Cerebellar cortex (tissue), 1 donor: ENCODE data around the gene MCM8.
"Not testable (repeated sequence)": the region's sequence is repeated elsewhere in the genome, so short reads cannot be mapped to it uniquely, and the experiment has no call there.

ENCODE experiments used
- DNase-seq: peaks from one replicate; pipeline ENCODE4 v3.0.0-alpha.2; 2015; ENCODE audit warnings: low spot score

The MCM8 gene

GRCh38 chr20:6007094-6007528, 56.7 kb downstream of the MCM8 start:
- DNase-seq: peak; percentile 15

GRCh38 chr20:6007529-6008103, 57.2 kb downstream of the MCM8 start:
- no peak for DNase-seq

DNA sequence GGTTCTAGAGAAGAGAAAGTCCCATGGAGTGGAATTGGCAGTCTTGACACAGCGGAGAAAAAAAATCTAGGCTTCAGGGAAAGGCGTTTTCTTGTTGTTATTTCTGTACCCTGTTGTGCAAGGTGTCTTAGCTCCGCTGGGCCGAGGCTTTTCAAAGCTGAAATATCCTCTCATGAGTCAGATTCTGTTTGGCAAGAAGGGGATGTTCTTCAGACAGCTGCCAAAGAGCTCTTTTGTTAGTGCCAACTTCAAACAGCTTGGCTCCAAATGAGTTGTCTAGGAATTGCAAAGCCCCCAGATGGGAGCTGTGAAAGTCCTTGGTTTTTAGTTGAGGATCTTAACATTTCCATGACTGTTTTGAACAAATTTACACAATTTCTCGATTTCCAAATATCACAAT, 57.8 kb downstream of the MCM8 start:
- peak; percentile 30 for DNase-seq

DNA sequence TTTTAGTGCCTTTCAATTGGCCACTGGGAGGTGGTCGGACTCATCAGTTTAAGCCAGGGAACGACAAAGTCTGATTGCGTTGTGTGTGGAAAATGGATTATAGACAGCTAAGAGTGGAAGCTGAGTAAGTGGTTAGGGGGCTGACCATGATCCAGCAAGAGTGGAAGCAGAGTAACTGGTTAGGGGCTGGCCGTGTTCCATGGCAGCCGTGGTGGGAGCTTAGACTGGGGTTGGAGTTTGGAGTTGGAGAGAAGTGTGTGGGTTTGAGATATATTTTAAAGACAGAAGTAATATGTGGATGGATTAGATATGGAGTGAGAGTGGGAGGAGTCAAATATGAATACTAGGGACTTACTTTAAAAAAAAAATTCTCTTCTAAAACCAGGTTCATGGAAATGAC, 61.7 kb downstream of the MCM8 start:
- DNase-seq: no peak

DNA sequence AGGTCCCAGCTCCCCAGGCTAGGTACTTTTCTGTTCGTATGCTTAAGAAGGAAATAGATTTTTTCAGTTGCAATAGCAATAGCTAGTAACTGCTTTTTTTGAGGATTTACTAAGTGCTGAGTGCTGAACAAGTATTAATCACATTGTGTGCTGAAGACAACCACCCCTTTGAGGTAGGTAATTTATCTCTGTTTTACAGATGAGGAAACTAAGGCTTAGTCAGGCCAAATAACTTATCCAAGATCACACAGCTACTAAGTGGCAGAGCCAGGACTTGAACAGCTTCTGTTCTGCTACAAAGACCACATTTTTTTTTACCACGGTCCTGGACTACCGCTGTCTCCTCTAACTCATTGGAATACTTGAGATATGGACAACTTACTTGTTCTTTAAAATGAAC, 63.6 kb downstream of the MCM8 start:
- DNase-seq: no peak

- DNase-seq: no peak
Measured at GRCh38 chr20:6014957-6015356, 64.5 kb downstream of the MCM8 start.

DNA sequence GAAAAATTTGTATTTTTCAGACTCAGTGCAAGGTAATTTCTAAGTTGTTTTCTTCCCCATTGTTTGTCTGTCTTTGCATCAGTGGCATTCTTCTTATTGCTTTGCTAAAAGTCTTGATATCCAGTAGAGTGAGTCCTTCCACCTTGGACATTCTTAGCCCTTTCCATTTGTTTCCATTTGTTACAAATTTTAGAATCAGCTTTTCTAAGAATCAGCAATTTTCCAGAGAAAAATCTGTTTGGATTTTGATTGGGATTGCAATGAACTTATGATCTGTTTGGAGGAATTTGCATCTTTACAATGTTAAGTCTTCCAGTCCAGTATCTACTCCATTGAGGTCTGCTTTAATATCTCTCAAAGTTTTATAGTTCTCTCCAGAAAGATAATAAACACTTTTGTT, 67.0 kb downstream of the MCM8 start:
- no peak for DNase-seq

- no peak for DNase-seq
Measured at GRCh38 chr20:6017880-6018279, 67.4 kb downstream of the MCM8 start.

DNA sequence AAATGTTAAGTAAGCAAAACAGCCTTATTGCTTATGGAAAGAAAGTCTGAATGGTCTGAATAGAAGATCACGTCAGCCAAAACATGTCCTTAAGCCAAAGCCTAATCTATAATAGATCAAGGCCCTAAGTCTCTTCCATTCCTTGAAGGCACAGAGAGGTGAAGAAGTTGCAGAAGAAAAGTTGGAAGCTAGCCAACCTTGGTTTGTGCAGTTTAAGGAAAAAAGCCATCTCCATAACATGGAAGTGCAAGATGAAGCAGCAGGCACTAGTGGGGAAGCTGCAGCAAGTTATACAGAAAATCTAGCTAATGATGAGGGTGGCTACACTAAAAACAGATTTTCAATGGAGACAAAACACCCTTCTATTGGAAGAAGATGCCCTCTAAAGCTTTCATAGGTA, 74.3 kb downstream of the MCM8 start:
- no peak for DNase-seq

DNA sequence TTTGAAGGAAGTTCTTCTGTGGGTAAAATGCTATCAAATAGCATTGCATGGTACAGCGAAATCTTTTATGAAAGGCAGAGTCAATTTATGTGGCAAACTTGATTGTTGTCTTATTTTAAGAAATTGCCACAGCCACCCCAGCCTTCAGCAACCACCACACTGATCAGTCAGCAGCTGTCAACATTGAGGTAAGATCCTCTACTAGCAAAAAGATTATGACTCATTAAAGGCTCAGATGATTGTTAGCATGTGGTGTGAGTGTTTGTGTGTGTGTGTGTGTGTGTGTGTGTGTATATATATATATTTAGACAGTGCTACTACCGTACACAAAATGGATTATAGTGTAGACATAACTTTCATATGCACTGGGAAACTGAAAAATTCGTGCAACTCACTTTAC, 75.6 kb downstream of the MCM8 start:
- no peak for DNase-seq

DNA sequence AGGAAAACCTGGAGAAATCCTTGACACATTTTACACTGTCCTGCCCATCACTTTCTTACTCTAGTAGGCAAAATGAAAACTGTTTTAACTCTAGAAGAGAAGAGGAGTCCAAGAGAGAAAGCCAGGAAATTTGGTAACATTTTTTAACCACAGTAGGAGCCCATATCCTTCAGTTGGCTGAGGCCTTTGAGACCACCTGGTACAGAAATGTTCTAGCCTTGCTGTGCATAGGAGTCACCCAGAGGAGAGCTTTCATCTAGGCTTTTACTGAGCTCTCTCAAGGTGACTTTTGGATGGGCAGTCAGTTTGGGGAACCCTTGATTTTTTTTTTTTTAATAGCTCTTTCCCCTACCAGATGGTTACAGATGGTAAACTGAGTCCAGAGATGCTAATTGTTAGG, 78.4 kb downstream of the MCM8 start:
- no peak for DNase-seq

GRCh38 chr20:6029538-6029937, 79.1 kb downstream of the MCM8 start:
- no peak for DNase-seq

DNA sequence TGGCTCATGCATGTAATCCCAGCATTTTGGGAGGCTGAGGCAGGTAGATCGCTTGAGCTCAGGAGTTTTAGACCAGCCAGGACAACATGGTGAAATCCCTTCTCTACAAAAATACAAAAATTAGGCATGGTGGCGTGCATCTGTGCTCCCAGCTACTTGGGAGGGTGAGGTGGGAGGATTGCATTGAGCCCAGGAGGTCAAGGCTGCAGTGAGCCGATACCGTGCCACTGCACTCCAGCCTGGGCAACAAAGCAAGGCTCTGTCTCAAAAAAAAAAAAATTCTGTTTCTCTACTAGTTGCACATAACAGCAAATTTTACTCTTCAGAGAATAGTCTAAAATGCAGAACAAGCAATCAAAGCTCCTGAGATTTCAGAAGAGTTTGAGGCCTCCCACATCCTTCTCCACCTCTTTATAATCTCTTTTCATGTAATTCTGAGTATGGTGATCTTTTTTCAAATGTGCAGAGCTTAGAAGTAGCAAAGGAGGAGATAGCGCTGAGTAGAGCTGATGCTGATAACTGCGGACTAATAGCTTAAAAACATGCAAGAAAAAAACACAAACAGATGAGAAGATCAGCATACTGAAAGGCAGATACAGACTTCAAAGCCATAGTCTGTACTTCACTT, 80.1 kb downstream of the MCM8 start:
- DNase-seq: no peak

DNA sequence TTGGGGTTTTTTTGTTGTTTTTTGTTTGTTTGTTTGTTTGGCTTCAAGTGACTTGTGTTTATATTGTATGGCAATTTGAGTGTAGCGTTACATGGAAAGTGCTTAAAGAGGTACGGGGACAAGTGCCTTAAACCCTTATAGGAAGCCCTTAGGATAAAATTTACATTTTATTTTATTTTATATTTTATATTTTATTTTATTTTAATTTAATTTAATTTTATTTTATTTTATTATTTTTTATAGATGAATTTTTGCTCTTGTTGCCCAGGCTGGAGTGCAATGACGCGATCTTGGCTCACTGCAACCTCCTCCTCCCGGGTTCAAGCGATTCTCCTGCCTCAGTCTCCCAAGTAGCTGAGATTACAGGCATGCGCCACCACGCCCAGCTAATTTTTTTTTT, 82.5 kb downstream of the MCM8 start:
- DNase-seq: not testable (repeated sequence)

GRCh38 chr20:6034134-6034969, 83.9 kb downstream of the MCM8 start:
- DNase-seq: no peak

- DNase-seq: no peak
Measured at GRCh38 chr20:6036213-6036612, 85.8 kb downstream of the MCM8 start.

GRCh38 chr20:6037082-6037481, 86.6 kb downstream of the MCM8 start:
- no peak for DNase-seq

DNA sequence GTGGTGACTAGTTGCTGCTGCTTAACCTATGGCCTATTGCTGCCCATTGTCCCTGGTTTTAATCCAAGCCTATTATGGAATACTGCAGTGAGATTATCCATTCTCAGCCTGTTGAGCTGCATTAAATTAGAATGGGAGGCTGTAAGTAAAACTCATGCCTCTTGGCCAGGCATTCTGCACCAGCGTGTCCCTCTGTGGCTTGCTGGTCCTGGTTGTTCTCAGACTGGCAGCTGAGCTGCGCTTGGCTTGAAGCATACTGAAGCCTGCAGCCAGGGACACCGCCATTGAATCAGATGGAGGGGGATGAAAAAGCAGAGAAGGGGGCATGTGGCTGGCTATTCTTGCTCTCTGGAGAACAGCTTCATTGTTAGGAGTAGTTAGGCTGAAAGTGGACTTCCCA, 87.8 kb downstream of the MCM8 start:
- no peak for DNase-seq

- no peak for DNase-seq
Measured at GRCh38 chr20:6039766-6040165, 89.3 kb downstream of the MCM8 start.

DNA sequence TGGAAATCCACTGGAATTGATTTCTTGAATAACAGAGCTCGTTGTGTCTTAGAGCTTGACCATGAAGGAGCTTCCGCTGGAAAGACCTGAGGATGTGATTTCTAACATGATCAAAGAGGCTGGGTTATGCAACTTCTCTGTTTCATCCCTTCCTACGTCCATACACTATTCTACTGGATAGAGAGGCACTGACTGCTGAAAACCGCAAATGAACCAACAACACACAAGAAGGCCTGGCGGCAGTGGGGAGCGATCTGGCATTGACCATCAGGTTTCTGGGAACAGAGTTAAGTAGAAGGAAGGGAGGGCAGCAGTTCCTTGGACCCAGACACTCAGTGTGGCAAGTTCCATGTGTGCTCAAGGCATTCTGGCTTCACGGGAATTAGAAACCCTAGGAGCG, 90.1 kb downstream of the MCM8 start:
- no peak for DNase-seq

DNA sequence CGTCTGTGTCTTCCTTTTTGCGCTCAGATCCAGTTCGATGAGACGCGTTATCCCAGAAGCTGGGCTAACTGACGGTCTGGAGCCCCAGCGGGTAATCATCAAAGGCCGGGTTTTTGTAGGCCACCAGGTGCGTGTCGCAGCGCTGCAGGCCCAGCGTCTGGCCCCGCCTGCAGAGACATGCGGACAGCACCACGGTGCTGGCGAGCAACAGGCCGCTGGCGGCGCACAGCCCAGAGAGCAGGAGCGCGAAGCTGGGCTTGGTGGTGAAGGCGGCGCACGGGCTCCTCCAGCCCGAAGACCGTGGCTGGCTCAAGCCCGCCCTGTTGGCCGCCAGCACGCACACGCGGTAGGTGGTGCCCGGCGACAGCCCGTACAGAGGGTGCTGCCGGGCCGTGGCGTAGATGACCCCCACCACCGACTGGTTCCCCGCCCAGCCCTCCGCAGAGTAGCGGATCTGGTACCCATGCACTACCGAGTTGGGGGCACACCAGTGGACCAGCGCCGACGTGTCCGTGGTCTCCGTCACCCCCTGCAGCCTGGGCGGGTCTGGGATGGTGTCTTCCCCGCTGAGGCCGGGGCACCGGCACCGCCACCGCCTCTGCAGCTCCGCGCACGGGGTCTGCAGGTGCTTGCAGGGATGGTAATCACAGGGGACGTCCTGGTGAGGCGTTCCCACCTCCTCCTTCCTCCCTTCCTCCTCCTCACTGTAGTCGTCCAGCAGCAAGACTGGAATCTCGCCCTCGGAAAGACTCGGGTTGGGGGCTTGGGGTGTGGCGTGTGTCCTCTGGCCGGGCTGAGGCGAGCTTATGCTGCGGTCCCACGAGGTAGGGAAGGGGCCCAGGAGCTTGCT, 90.7 kb downstream of the MCM8 start:
- DNase-seq: no peak

- no peak for DNase-seq
Measured at GRCh38 chr20:6041808-6042265, 91.4 kb downstream of the MCM8 start.
